Stimulated activated CD8-positive, alpha-beta memory T cell treated with anti-CD3 and anti-CD28 coated beads, Interleukin-15, amount 100 ng/mL, for 4 hours (primary cell): ENCODE data around the gene WNT2B.

Experiments
- DNase-seq, 2 donors: peaks; one replicate each; pipeline ENCODE4 v3.0.0-alpha.2; 2020; ENCODE audit warnings: low read depth in 2 of 2

Gene WNT2B

DNA sequence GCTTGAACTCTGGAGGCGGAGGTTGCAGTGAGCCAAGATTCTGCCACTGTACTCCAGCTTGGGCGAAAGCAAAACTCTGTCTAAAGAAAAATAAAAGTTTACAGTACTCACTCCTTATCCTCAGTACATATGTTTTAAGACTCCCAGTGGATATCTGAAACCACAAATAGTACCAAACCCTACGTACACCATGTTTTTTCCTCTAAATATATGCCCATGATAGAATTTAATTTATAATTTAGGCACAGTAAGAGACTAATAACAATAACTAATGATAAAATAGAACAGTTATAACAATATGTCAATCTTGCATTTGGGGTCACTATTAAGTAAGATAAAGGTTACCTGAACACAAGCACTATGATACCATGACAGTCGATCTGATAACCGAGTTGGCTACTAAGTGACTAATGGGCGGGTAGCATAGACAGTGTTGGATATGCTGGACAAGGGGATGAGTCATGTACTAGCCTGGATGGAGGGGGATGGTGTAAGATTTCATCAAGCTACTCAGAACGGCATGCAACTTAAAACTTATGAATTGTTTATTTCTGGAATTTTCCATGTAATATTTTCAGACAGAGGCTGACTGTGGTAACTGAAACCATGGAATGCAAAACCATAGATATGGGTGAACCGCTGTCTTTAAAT lies 66.5 kb downstream of the WNT2B start:
- no peak for DNase-seq

DNA sequence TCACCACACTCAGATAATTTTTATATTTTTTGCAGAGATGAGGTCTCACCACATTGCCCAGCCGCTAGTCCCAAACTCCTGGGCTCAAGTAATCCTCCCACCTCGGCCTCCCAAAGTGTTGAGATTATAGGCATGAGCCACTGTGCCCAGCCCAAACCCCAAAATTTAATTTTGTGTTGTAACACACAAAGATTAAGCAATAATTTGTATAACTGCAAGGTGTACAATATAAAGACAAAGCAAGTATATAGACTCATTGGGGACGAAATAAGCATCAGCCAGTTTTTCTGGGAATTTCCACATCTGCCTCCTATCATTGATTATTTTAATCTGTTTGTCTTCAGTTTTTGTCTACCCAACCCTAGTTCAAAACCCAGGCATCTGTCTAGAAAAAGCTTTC lies 67.5 kb downstream of the WNT2B start:
- no peak for DNase-seq
